A549 (cell line): ENCODE data around the gene CIRBP. TPM values are rescaled to one million over a fixed set of nuclear protein-coding genes. Genes with fewer than 3 reads are reported as not detected.
A peak's percentile ranks its signal among the peaks of the same experiment; 100 is the strongest.

ENCODE experiments used
- ATAC-seq, 2 experiments: fragments of 200-7000 bp in 1 of 2; fragments of >200 bp in 1 of 2; cut with Nextera tagmentation in 1 of 2; cut with Tn5 transposase in 1 of 2; 3 replicates each; pipeline versions ENCODE4 v1.8.0 to v1.9.1; 2018 to 2020; ENCODE audit warnings: mild to moderate bottlenecking in 1 of 2, moderate library complexity in 1 of 2
- CTCF ChIA-PET: fragments of 300-600 bp; sonication (Branson Sonifier 250); formaldehyde crosslinking; extraction: SDS; loops from one replicate; lab custom pipeline; 2021; ENCODE audit warnings: antibody characterized with exemption, inconsistent platforms; lab: Yijun Ruan, JAX
- POLR2A ChIA-PET: fragments of 350-600 bp; formaldehyde crosslinking; extraction: SDS; loops from one replicate; lab custom pipeline; 2021; ENCODE audit warnings: antibody characterized with exemption, inconsistent platforms; lab: Yijun Ruan, JAX
- DNase-seq, 2 experiments: peaks; one replicate each; pipeline versions ENCODE4 v3.0.0 to v3.0.0-alpha.2; 2011 to 2016; ENCODE audit warnings: low read depth in 1 of 2, low spot score in 1 of 2
- FAIRE-seq: peaks from 2 replicates; lab custom pipeline; 2011; peaks lifted over from hg19 to GRCh38; lab: Jason Lieb, UNC
- H3K27ac ChIP-seq, 2 experiments: fragments of >200 bp; sonication (Bioruptor Twin); formaldehyde crosslinking; 3 replicates each; pipeline ENCODE4 v1.5.1; 2016 to 2017
- H3K4me1 ChIP-seq: fragments of >200 bp; sonication (Bioruptor Twin); formaldehyde crosslinking; 3 replicates; pipeline ENCODE4 v1.6.1; 2016
- H3K4me2 ChIP-seq: fragments of >200 bp; sonication (Bioruptor Twin); formaldehyde crosslinking; 3 replicates; pipeline ENCODE4 v1.6.1; 2016
- H3K4me3 ChIP-seq: fragments of >200 bp; sonication (Bioruptor Twin); formaldehyde crosslinking; 3 replicates; pipeline ENCODE4 v1.5.1; 2016
- H3K9me3 ChIP-seq: fragments of >200 bp; sonication (Bioruptor Twin); formaldehyde crosslinking; 3 replicates; pipeline ENCODE4 v1.6.1; 2016
- BHLHE40 ChIP-seq: IDR thresholded peaks from 2 replicates; pipeline ENCODE4 v1.6.1; 2012; ENCODE audit warnings: low read depth, low read length, inconsistent platforms
- CBX2 ChIP-seq: fragments of 200-600 bp; sonication (generic); IDR thresholded peaks from 2 replicates; pipeline ENCODE4 v1.6.1; 2016; ENCODE audit warnings: low read depth, mild to moderate bottlenecking, borderline replicate concordance
- CBX8 ChIP-seq: fragments of 200-600 bp; sonication (generic); IDR thresholded peaks from 2 replicates; pipeline ENCODE4 v1.6.1; 2016
- CEBPB ChIP-seq, 2 experiments: fragments of >200 bp in 1 of 2; sonication (Bioruptor Twin) in 1 of 2; formaldehyde crosslinking in 1 of 2; IDR thresholded peaks; 2 replicates each; pipeline ENCODE4 v1.6.1; 2012 to 2016
- CHD4 ChIP-seq: fragments of 200-600 bp; sonication (generic); IDR thresholded peaks from 2 replicates; pipeline ENCODE4 v1.6.1; 2016; ENCODE audit warnings: antibody characterized with exemption, mild to moderate bottlenecking, borderline replicate concordance
- CTCF ChIP-seq: fragments of >200 bp; sonication (Bioruptor Twin); formaldehyde crosslinking; IDR thresholded peaks from 3 replicates; pipeline ENCODE4 v1.5.1; 2016
- EHF ChIP-seq: fragments of 250-450 bp; sonication (Bioruptor Pico); IDR thresholded peaks from 2 replicates; pipeline ENCODE4 v1.5.0; 2020; ENCODE audit warnings: mild to moderate bottlenecking
- EP300 ChIP-seq, 2 experiments: fragments of >200 bp; sonication (Bioruptor Twin); formaldehyde crosslinking; IDR thresholded peaks; 2 replicates in 1 of 2; 3 replicates in 1 of 2; pipeline ENCODE4 v1.6.1; 2016 to 2017
- FOSL2 ChIP-seq, 2 experiments: fragments of 450-650 bp in 1 of 2; fragments of >200 bp in 1 of 2; sonication (Bioruptor Twin) in 1 of 2; formaldehyde crosslinking; IDR thresholded peaks; 2 replicates each; pipeline versions ENCODE4 v1.5.0 to v1.6.1; 2016 to 2020; ENCODE audit warnings: mild to moderate bottlenecking in 1 of 2, moderate library complexity in 1 of 2
- HDAC2 ChIP-seq: fragments of 200-600 bp; sonication (generic); IDR thresholded peaks from 2 replicates; pipeline ENCODE4 v1.6.1; 2016
- HMGXB4 ChIP-seq: fragments of 250-450 bp; sonication (Bioruptor Pico); IDR thresholded peaks from 2 replicates; pipeline ENCODE4 v1.5.0; 2021; ENCODE audit warnings: mild to moderate bottlenecking, moderate library complexity, borderline replicate concordance
- HOXB5 ChIP-seq: fragments of 250-450 bp; sonication (Bioruptor Pico); IDR thresholded peaks from 2 replicates; pipeline ENCODE4 v1.5.0; 2020; ENCODE audit warnings: mild to moderate bottlenecking, moderate library complexity
- KDM1A ChIP-seq: fragments of 200-600 bp; sonication (generic); IDR thresholded peaks from 2 replicates; pipeline ENCODE4 v1.6.1; 2016; ENCODE audit warnings: low read depth, mild to moderate bottlenecking
- PBX3 ChIP-seq: IDR thresholded peaks from 2 replicates; pipeline ENCODE4 v1.6.1; 2012
- RAD21 ChIP-seq, 2 experiments: fragments of >200 bp in 1 of 2; sonication (Bioruptor Twin) in 1 of 2; formaldehyde crosslinking in 1 of 2; IDR thresholded peaks in 1 of 2; conservative IDR thresholded peaks in 1 of 2; 2 replicates in 1 of 2; 3 replicates in 1 of 2; pipeline ENCODE4 v1.6.1; 2012 to 2018; ENCODE audit warnings: inconsistent platforms in 1 of 2
- TFCP2L1 ChIP-seq: fragments of 250-450 bp; sonication (Bioruptor Pico); IDR thresholded peaks from 2 replicates; pipeline ENCODE4 v1.5.0; 2021; ENCODE audit warnings: mild to moderate bottlenecking
- TP53 ChIP-seq: fragments of 250-450 bp; sonication (Bioruptor Pico); IDR thresholded peaks from 2 replicates; pipeline ENCODE4 v1.5.0; 2021; ENCODE audit warnings: mild to moderate bottlenecking, moderate library complexity
- ZFP36 ChIP-seq: fragments of 450-650 bp; IDR thresholded peaks from 2 replicates; pipeline ENCODE4 v1.6.1; 2014; ENCODE audit warnings: borderline replicate concordance; ENCODE audit not compliant: partially characterized antibody
- ZSCAN20 ChIP-seq: fragments of 250-450 bp; sonication (Bioruptor Pico); IDR thresholded peaks from 2 replicates; pipeline ENCODE4 v1.8.0; 2022; ENCODE audit warnings: mild to moderate bottlenecking, moderate library complexity
- WGBS: methylation state at CpG from one replicate; pipeline ENCODE4 v1.1.6; 2017; ENCODE audit errors: missing lambda C conversion rate; 5-methylcytosine and 5-hydroxymethylcytosine counted together
- polyA plus RNA-seq, 4 experiments: library from polyadenylated mRNA; depleted of rRNA in 3 of 4; stranded (reverse); fragments of >200 nt; fragmentation: RNase III in 1 of 4; extraction: RNeasy Plus Mini Kit Qiagen cat#74134 plus additional on column Dnase treatment in 1 of 4; gene quantifications; 2 replicates in 3 of 4; 3 replicates in 1 of 4; pipeline ENCODE4 v1.2.3, GENCODE V29; 2011 to 2017

The CIRBP gene
- polyA plus RNA-seq, 2 of the 4 experiments (the other 2 are of a cell fraction) = 151 to 178 TPM

GRCh38 chr19:1307755-1308303 is 38.7 kb downstream of the CIRBP start:
- FAIRE-seq (no peak), ATAC-seq (no peak), DNase-seq (no peak)
- ChIA-PET CTCF (no interaction called here), POLR2A (no interaction called here)
- H3K4me3 ChIP-seq = no peak overlapping the region
- H3K27ac ChIP-seq = no peak overlapping the region
- WGBS = 89% methylated on average over 3 of the region's 20 CpGs
- H3K4me2 ChIP-seq = no peak overlapping the region
- TF ChIP-seq CBX8 = no peak
- TF ChIP-seq HOXB5 (CRISPR knock-in tag) = no peak
- no peak for TF ChIP-seq TFCP2L1 (CRISPR knock-in tag)
- H3K9me3 ChIP-seq = no peaks in the 10 kb centered on the region
- H3K4me1 ChIP-seq = peaks cover 7% of the 10 kb centered on the region

GRCh38 chr19:1308718-1309117 is 39.6 kb downstream of the CIRBP start:
- H3K4me1 ChIP-seq = peaks cover 16% of the 10 kb centered on the region
- 62% methylated on average over 11 of the region's 11 CpGs for WGBS
- no peak overlapping the region for H3K4me3 ChIP-seq
- ChIA-PET CTCF (interaction anchor here (0.6 to 1.2 kb wide), 2 partner anchors 12 to 18 kb away, joined by 3 to 5 read pairs; no protein-coding TSS in a partner anchor), POLR2A (no interaction called here)
- H3K9me3 ChIP-seq = no peaks in the 10 kb centered on the region
- no peak for ATAC-seq
- DNase-seq = no peak
- no peak for FAIRE-seq
- no peak for TF ChIP-seq CBX8
- no peak for TF ChIP-seq EHF (CRISPR knock-in tag)
- no peak for TF ChIP-seq TFCP2L1 (CRISPR knock-in tag)
- no peak for TF ChIP-seq CEBPB (IDR thresholded peaks at IDR 0.05)
- TF ChIP-seq CTCF = no peak
- TF ChIP-seq PBX3 = no peak
- no peak for TF ChIP-seq ZSCAN20 (CRISPR knock-in tag)
- no peak for TF ChIP-seq FOSL2 (IDR thresholded peaks at IDR 0.05)
- TF ChIP-seq FOSL2 (CRISPR knock-in tag; IDR thresholded peaks at IDR 0.05) = no peak
- TF ChIP-seq KDM1A = no peak
- TF ChIP-seq, all 56 proteins: peak for 0
- no peak overlapping the region for H3K4me2 ChIP-seq
- no peak overlapping the region for H3K27ac ChIP-seq

GRCh38 chr19:1309977-1310852 is 41.1 kb downstream of the CIRBP start:
- peak; percentile 72; the same call in 1 of the 2 replicates for TF ChIP-seq HDAC2
- no peak for TF ChIP-seq CBX2
- TF ChIP-seq EP300 (IDR thresholded peaks at IDR 0.05) = no peak
- TF ChIP-seq KDM1A = peak; percentile 82; the same call in 1 of the 2 replicates
- no peak for TF ChIP-seq RAD21 (conservative IDR thresholded peaks at IDR 0.05 in 1 of 2, IDR thresholded peaks at IDR 0.05 in 1 of 2)
- peak; percentile 52; the same call in 1 of the 2 replicates for TF ChIP-seq CHD4
- TF ChIP-seq HMGXB4 (CRISPR knock-in tag) = no peak
- TF ChIP-seq ZFP36 = no peak
- no peak for TF ChIP-seq CTCF
- no peak for TF ChIP-seq EHF (CRISPR knock-in tag)
- no peak for TF ChIP-seq HOXB5 (CRISPR knock-in tag)
- no peak for TF ChIP-seq TP53 (CRISPR knock-in tag)
- no peak for TF ChIP-seq BHLHE40
- TF ChIP-seq PBX3 = no peak
- no peak for DNase-seq
- CTCF ChIA-PET = interaction anchor here (1.9 kb wide), 1 partner anchor 30 kb away, joined by 5 read pairs; no protein-coding TSS in a partner anchor
- POLR2A ChIA-PET = no interaction called here
- Histone ChIP-seq H3K4me1 (peaks cover 25% of the 10 kb centered on the region), H3K9me3 (no peaks in the 10 kb centered on the region), H3K4me3 (no peak overlapping the region), H3K27ac (no peak overlapping the region), H3K4me2 (no peak overlapping the region)
- no peak for FAIRE-seq
- WGBS = 58% methylated on average over 18 of the region's 28 CpGs
- no peak for ATAC-seq
